HG03457 (cell line): ENCODE results near the gene CCDC3.

Experiments
- ATAC-seq: cut with Tn5 transposase; IDR thresholded peaks from one replicate; pipeline ENCODE4 v1.9.1; 2021; ENCODE audit warnings: moderate number of reproducible peaks; ENCODE audit not compliant: unreplicated experiment

The CCDC3 gene

DNA sequence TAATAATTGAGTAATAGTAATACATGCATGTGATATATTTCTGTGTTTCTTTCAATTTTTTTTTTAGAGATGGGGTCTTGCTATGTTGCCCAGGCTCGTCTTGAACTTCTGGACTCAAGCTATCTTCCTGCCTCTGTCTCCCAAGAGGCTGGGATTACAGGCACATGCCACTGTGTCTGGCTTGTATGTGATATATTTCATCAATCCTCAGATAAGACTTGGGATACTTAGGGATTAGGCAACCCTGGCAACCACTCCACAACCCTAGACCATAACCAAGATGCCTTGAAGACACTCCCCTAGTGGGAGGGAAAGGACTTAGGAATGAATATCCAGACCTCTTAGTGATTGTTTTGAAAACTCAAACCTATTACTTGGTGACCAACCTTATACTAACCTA is 154.8 kb downstream of the CCDC3 start:
- ATAC-seq, result no peak
